GM21619 (cell line): ENCODE measurements around the gene SPDL1.
"Not testable (repeated sequence)": the region's sequence is repeated elsewhere in the genome, so short reads cannot be mapped to it uniquely, and the experiment has no call there.

Experiments used
- ATAC-seq: cut with Tn5 transposase; IDR thresholded peaks from one replicate; pipeline ENCODE4 v1.9.1; 2021; ENCODE audit not compliant: unreplicated experiment

Gene SPDL1

DNA sequence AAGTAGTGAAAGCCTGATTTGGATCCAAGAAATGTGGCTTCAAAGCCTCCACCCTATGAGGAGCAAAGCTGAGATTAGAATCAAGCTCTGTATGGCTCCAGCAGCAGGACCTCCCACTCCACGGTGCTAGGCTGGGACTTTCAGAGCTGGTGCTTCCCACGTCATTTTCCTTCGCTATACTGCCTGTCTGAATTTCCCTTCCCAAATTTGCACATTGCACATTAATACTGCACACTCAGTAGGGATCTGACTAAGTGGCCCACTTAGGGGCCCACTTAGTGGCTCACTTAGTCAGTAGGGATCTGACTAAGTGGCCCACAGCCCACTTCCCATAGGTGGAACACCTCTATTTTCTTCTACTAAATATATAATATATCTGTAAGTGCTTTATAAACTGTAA lies 14.1 kb upstream of the SPDL1 start:
- ATAC-seq, result no peak

DNA sequence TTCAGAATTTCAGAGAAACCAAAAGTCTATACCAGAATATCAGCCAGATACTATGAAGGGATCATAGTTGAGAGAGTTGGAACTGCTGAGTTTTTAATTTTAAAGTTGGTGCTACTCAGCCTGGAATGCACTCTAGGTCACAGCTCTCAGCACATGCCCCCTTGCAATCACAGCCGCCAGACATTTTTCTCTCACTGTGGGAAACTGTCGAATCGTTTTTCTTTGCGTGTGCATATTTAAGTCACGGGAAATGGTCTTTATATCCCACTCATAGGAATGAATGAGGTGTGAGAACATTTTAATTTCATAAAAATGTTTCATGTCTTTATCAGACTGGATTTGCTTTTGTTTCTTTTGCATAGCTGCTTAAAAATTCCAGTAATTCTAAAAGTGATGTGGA lies 12.2 kb upstream of the SPDL1 start:
- no peak for ATAC-seq

DNA sequence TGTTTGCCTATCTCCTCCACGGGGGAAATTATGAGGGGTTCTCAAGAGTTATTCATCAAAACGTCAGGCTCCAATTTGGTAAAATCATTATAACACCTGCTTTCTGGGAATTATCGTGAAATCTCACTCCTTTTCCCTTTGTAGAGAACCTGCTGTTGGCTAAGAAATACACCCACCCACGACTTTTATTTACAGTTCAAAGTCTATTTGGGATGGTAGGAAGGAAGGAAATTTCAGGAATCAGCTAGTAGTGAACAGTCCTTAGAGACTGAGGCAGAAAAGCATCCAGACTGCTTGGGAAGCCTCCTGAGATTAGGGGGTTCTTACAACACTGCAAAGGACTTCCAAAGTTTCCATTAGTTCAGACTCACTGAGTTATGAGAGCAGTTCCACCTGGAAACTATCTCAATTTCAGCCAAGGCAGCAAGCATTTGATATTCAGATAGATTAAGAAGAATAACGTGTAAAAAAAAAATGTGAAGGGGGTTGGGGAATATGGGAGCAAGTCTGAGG lies 9.4 kb upstream of the SPDL1 start:
- ATAC-seq, result no peak

DNA sequence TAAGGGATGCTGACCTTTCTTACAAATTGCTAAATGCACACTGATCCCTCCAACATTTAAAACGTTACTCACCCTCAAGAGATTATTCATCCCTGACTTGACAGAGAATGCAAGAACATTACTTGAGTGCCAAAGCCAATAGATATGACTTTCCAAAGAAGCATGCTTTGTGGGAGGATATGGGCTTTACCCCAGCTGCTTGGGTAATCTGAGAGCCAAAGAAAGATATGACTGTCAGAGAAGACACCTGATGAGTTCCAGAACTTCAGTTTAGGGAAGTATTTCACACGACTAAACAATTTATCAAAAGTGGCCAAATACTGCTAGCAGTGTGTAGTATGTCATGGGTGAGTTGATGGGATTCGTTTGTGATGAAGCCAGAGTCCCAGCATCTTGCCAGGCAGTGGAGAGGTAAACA lies 7.4 kb upstream of the SPDL1 start:
- no peak for ATAC-seq

DNA sequence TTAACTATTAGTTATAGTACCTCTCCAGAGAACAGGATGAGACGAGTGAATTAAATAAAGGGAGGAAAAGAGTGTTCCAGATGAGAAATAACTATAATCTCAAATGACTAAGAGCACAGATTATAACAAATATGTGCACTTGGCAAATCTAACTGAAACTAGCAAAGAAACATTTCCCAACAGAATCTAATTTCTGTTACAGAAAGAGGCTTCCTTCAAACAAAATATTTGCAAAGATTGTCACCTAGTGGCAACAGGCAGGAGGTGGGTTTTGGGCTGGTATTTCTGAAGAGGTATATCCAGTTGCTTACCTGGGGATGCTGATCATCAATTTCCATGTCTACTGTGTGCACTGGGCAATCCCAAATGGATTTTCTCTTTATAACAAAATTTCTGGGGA lies 5.6 kb upstream of the SPDL1 start:
- no peak for ATAC-seq

- no peak for ATAC-seq
Observed at GRCh38 chr5:169580964-169581363, 2.6 kb upstream of the SPDL1 start.

- ATAC-seq, result peak; percentile 45
Observed at GRCh38 chr5:169581580-169582227, 1.9 kb upstream of the SPDL1 start.

GRCh38 chr5:169583101-169583423 lies 511 bp upstream of the SPDL1 start:
- peak; percentile 34 for ATAC-seq

DNA sequence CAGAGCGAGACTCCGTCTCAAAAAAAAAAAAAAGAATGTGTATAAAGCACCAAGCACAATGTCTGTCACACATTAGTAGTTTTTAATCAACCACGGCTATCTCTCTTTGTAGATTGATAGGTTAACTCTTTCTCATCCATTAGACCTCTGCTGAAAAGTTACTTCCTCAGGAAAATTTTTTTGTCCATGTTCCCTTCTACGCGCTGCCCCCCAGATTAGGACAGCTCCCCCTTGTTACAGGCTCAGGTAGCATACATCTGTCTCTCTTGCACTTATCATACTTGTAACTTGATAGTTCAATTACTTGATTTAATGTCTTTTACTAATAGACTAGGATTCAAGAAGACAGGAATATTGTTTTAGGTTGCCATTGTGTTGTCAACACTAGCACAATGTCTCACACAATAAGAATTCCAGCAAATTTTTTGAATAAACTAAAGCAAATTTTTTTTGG lies 1.5 kb downstream of the SPDL1 start:
- ATAC-seq, result no peak

DNA sequence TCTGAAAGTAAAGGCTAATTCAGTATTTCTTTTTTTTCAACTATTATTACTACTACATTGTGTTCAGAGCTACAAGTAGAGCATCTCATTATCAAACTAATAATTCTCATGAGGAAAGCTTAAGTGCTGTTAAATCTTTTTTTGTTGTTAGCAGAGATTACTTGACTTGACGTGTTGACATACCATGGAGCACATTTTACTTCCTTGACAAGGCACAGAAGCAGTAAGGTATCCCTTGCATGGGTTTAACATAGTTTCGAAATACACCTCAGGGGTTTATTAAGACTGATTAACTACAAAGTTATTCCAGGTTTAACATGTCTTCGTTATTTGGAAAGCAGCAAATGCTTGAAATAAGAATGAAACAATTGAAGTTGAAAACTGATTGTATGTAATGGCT lies 7.0 kb downstream of the SPDL1 start:
- no peak for ATAC-seq

GRCh38 chr5:169591636-169592035 lies 8.1 kb downstream of the SPDL1 start:
- no peak for ATAC-seq

DNA sequence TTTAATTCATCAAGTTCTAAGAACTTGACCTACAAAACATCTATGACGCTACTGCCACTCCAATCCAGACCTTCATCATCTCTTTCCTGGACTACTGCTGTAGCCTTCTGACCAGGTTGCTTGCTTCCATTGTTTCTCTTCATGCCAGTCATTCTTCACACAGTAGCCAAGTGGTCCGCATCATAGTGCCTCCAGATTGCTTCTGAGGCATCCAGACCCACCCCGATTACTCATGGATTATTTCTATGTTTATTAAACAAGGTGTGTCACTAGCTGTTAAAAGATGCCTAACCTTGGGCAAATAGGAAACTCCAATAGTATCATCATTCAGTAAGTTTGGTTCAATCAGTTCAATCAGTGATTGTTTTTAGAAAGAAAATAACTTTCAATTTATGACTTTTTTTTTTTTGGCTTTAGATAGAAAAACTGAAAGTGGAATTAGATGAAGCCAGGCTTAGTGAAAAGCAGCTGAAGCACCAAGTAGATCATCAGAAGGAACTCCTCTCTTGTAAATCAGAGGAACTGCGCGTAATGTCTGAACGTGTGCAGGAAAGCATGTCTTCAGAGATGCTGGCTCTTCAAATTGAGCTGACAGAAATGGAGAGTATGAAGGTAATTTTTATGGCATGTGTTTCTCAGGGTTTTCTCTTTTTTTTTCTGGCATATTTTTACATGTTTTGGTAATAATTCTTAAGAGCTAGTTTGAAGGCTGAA lies 9.5 kb downstream of the SPDL1 start:
- no peak for ATAC-seq

DNA sequence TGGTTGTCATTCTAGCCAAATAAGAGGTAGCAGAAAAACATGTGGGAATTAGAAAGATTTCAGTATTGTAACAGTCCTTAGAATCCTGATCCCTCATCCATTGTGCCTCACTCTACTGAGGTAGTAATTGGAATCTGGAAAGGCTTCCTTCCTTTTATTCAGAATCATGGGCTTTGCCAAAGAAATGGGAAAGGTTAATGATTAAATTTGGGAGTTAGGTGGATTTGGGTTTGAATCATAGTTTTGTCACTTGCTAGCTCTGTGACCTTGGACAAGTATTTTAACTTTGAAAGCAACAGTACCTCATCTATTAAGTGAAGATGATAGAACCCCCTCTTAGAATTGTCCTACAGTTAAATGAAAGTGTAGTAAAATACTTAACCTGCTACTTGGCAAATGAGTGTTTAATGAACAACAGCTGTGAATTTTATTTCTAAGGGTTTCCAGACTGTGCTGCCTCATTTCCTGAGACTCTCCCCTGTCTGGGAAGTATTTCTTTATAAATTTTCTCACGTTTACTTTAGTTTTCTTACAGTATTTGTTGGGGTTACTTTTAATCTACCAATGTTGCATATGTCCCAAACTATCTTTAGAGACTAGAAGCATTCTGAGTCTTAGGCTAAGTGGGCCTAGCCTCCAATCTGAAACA lies 11.7 kb downstream of the SPDL1 start:
- no peak for ATAC-seq

- ATAC-seq, result no peak
Observed at GRCh38 chr5:169599451-169599850, 15.9 kb downstream of the SPDL1 start.

DNA sequence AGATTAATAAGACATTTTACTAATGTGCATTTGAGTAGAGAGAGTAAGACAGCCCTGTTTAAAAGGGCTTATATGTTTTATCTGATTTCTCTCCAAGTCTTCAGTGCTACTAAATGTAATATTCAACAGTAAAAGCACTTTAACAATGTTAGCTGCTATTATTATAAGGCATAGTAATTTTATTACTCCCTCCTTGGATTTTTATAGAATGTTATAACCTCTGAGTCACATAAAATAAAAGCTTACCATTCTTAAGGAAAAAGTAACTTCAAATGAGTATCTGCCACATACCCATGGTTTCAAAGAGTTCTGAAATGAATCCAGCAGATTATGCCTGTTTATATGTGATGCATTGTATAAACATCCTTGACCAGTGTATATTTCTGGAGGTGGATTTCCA lies 19.0 kb downstream of the SPDL1 start:
- no peak for ATAC-seq

DNA sequence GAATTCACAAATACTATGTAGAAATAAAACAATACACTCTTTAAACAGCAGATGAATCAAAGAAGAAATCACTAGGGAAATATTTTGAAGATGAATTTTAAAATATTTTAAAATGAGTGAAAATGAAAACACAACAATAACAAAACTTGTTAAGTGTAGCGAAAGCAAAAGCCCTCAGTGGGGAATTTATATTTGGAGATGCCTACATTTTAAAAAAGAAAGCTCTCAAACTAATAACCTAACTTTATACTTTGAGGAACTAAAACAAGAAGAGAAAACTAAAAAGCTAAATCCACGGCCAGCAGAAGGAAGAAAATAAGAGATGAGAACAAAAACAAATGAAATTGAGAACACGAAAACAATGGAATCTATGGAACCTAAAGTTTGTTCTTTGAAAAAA lies 22.7 kb downstream of the SPDL1 start:
- ATAC-seq, result no peak

- no peak for ATAC-seq
Observed at GRCh38 chr5:169607882-169608281, 24.3 kb downstream of the SPDL1 start.

- ATAC-seq, result no peak
Observed at GRCh38 chr5:169609716-169610115, 26.1 kb downstream of the SPDL1 start.

DNA sequence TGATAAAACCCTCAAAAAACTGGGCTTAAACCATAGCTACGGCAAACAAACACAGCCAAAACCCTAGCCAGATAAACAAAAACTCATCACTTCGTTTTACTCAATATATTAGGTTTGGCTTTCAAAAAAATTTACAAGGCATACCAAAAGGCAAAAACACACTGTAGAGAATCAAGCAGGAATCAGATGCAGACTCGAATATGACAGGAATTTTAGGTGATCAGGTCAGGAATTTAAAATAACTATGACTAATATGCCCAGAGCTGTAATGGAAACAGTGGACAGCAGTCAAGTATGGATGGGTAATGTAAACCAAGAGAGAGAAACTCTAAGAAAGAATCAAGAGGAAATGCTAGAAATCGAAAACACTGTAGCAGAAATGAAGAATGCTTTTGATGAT lies 27.0 kb downstream of the SPDL1 start:
- ATAC-seq, result no peak

GRCh38 chr5:169615561-169615960 lies 32.0 kb downstream of the SPDL1 start:
- ATAC-seq, result no peak

- ATAC-seq, result not testable (repeated sequence)
Observed at GRCh38 chr5:169624307-169624706, 40.7 kb downstream of the SPDL1 start.

- no peak for ATAC-seq
Observed at GRCh38 chr5:169626779-169627178, 43.2 kb downstream of the SPDL1 start.
